T-helper 1 cell (primary cell): ENCODE data around the gene NPIPB6.

Experiments
- DNase-seq, 5 donors: peaks; one replicate each; pipeline ENCODE4 v3.0.0-alpha.2; 2012 to 2020

NPIPB6 gene

DNA sequence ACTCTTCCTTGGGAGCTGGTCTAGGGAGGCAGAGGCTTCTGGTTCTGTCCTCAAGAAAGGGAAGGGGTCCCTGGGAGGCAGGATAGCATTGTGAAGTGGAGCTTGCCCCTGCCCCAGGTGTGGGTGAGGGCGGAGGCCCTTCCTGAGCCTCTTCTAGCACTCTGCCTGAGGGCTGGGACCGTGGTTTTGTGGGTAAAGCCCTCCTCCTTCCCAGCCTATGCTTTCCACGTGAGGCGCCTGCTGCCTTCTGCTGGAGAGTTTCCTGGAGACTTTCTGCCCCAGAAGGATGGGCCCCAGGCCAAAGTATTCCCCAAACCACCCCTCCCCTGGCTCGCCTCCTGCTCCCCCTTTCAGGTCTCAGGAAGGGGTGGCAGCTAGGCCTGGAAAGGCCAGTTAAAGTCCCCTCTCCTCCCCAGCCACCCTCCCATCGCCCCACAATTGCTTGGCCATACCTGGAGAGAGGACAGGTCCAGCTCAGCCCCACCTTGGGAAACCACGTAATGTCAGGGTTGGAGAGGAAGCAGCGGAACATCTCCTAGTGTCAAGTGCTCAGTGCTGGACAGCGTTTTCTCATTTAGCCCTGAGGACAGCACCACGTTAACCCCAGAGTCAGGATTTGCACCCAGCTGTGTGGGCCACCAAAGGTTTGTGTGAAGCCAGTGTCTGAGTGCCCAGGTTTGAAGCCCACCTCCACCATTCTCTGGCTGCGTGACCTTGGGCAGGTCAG, 65.4 kb downstream of the NPIPB6 start:
- DNase-seq = no peak

GRCh38 chr16:28297308-28297707, 66.0 kb downstream of the NPIPB6 start:
- no peak for DNase-seq

DNA sequence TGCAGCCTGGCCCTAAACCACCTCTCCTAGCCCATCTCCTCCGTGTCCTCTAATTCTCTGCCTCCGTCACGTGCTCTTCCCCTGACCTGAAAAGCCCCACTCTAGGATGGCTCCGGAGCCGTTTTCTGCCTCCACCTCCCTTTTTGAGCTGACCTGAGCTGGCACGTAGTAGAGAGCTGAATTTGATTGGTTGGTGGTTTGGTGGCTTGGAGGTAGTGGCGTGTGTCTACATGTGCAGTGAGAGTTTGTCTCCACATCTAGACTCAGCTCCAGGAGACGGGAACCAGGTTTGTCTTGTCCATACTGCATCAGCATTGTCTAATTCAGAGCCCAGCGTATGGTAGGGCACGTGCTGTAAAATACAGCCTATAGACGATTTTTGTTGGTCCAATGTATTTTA, 68.0 kb downstream of the NPIPB6 start:
- no peak for DNase-seq

DNA sequence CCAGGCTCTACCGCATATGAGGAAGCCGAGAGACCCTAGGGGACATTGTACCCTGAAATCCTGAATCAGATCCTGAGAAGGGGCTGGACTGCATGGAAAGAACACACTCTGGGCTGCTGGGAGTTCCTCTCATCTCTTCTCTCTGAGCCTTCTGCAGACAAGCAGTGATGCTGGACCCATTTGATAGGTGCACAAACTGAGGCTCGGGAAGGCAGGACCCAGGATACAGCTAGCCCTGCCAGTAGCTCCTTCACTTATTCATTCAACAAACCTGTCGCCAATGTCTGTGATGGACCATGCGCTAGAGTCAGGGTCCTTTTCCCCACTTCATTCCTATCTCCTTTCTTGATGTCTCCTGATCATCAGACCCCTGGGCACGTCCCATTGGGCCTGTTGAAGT, 69.1 kb downstream of the NPIPB6 start:
- DNase-seq = no peak

DNA sequence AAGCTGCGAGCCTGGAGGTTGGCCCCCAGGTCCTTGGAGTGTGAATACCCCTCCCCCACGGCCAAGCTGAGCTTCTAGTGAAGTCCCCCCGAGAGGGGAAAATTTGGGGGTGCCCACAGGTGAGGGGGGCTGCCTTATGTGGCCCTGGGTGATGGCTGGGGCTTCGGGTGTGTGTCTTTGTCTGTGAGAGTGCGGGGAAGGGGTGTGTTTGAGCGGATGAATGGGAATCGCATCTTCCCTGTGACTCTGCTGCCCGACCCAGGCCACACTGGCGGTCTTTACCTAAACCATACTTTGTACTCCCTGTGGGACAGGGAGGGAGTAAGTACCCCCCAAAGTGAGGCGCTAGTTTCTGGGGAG, 69.7 kb downstream of the NPIPB6 start:
- DNase-seq = no peak

- peak in 1 of 5 donors; percentile 17 for DNase-seq
Measured at GRCh38 chr16:28292731-28293600, 70.3 kb downstream of the NPIPB6 start.
